ENCODE measurements around the gene NTM. TPM values are rescaled to one million over a fixed set of nuclear protein-coding genes. Genes with fewer than 3 reads are reported as not detected.

NTM gene
- polyA plus RNA-seq, 4 donors: 0.94 to 3.1 (median 1.4) TPM; not detected in 1

GRCh38 chr11:131534611-131535010 is 164.2 kb downstream of the NTM start:
- peaks cover 0 to 3% (median 0%) of the 10 kb centered on the region in 3 donors for H3K27me3 ChIP-seq (ENCODE audit: control insufficient read depth in 3 of 3, insufficient read depth in 3 of 3, low read length in 3 of 3)
- no peaks in the 10 kb centered on the region for H3K9me3 ChIP-seq (ENCODE audit: control insufficient read depth in 2 of 2, insufficient read depth in 1 of 2, low read depth in 1 of 2, low read length in 1 of 2)
- WGBS, 3 donors: 77 to 87% (median 81%) methylated on average over 5 of the region's 5 CpGs
- no peaks in the 10 kb centered on the region for H3K36me3 ChIP-seq (ENCODE audit: control insufficient read depth in 3 of 3, insufficient read depth in 2 of 3, low read depth in 1 of 3, low read length in 3 of 3)
- H3K4me1 ChIP-seq (ENCODE audit: control insufficient read depth in 3 of 3, insufficient read depth in 2 of 3, low read depth in 1 of 3, low read length in 2 of 3): no peaks in the 10 kb centered on the region
- no peak for FAIRE-seq
- H3K4me3 ChIP-seq (ENCODE audit: low read depth in 1 of 3, low read length in 3 of 3): no peak overlapping the region
- H3K27ac ChIP-seq (ENCODE audit: low read depth in 1 of 3, low read length in 2 of 3): no peak overlapping the region
- no peak for DNase-seq

- Histone ChIP-seq H3K4me1 (ENCODE audit: control insufficient read depth in 3 of 3, insufficient read depth in 2 of 3, low read depth in 1 of 3, low read length in 2 of 3) (no peaks in the 10 kb centered on the region), H3K27me3 (ENCODE audit: control insufficient read depth in 3 of 3, insufficient read depth in 3 of 3, low read length in 3 of 3) (no peaks in the 10 kb centered on the region), H3K4me3 (ENCODE audit: low read depth in 1 of 3, low read length in 3 of 3) (no peak overlapping the region), H3K36me3 (ENCODE audit: control insufficient read depth in 3 of 3, insufficient read depth in 2 of 3, low read depth in 1 of 3, low read length in 3 of 3) (no peaks in the 10 kb centered on the region), H3K27ac (ENCODE audit: low read depth in 1 of 3, low read length in 2 of 3) (no peak overlapping the region), H3K9me3 (ENCODE audit: control insufficient read depth in 2 of 2, insufficient read depth in 1 of 2, low read depth in 1 of 2, low read length in 1 of 2) (peaks cover 0 to 3% of the 10 kb centered on the region in 2 donors)
- DNase-seq (no peak), FAIRE-seq (no peak)
- 92 to 93% (median 93%) methylated on average over 2 of the region's 2 CpGs for WGBS, 3 donors
Measured at GRCh38 chr11:131536159-131536558, 165.7 kb downstream of the NTM start.

- H3K27me3 ChIP-seq (ENCODE audit: control insufficient read depth in 3 of 3, insufficient read depth in 3 of 3, low read length in 3 of 3): peaks cover 0 to 3% (median 0%) of the 10 kb centered on the region in 3 donors
- WGBS, 3 donors: 81 to 91% (median 85%) methylated on average over 7 of the region's 7 CpGs
- H3K9me3 ChIP-seq (ENCODE audit: control insufficient read depth in 2 of 2, insufficient read depth in 1 of 2, low read depth in 1 of 2, low read length in 1 of 2): peaks cover 0 to 6% of the 10 kb centered on the region in 2 donors
- no peak overlapping the region for H3K27ac ChIP-seq (ENCODE audit: low read depth in 1 of 3, low read length in 2 of 3)
- H3K4me1 ChIP-seq (ENCODE audit: control insufficient read depth in 3 of 3, insufficient read depth in 2 of 3, low read depth in 1 of 3, low read length in 2 of 3): no peaks in the 10 kb centered on the region
- H3K36me3 ChIP-seq (ENCODE audit: control insufficient read depth in 3 of 3, insufficient read depth in 2 of 3, low read depth in 1 of 3, low read length in 3 of 3): no peaks in the 10 kb centered on the region
- no peak for FAIRE-seq
- H3K4me3 ChIP-seq (ENCODE audit: low read depth in 1 of 3, low read length in 3 of 3): no peak overlapping the region
- DNase-seq: no peak
Measured at GRCh38 chr11:131537196-131537595, 166.8 kb downstream of the NTM start.

- peaks cover 0 to 6% of the 10 kb centered on the region in 2 donors for H3K9me3 ChIP-seq (ENCODE audit: control insufficient read depth in 2 of 2, insufficient read depth in 1 of 2, low read depth in 1 of 2, low read length in 1 of 2)
- no peak overlapping the region for H3K4me3 ChIP-seq (ENCODE audit: low read depth in 1 of 3, low read length in 3 of 3)
- H3K4me1 ChIP-seq (ENCODE audit: control insufficient read depth in 3 of 3, insufficient read depth in 2 of 3, low read depth in 1 of 3, low read length in 2 of 3): no peaks in the 10 kb centered on the region
- peaks cover 0 to 3% (median 0%) of the 10 kb centered on the region in 3 donors for H3K27me3 ChIP-seq (ENCODE audit: control insufficient read depth in 3 of 3, insufficient read depth in 3 of 3, low read length in 3 of 3)
- no peaks in the 10 kb centered on the region for H3K36me3 ChIP-seq (ENCODE audit: control insufficient read depth in 3 of 3, insufficient read depth in 2 of 3, low read depth in 1 of 3, low read length in 3 of 3)
- H3K27ac ChIP-seq (ENCODE audit: low read depth in 1 of 3, low read length in 2 of 3): no peak overlapping the region
- FAIRE-seq: no peak
- no peak for DNase-seq
- WGBS, 3 donors: 29 to 32% (median 32%) methylated on average over 6 of the region's 6 CpGs
Measured at GRCh38 chr11:131537748-131538147, 167.3 kb downstream of the NTM start.

- peaks cover 0 to 6% of the 10 kb centered on the region in 2 donors for H3K9me3 ChIP-seq (ENCODE audit: control insufficient read depth in 2 of 2, insufficient read depth in 1 of 2, low read depth in 1 of 2, low read length in 1 of 2)
- no peaks in the 10 kb centered on the region for H3K36me3 ChIP-seq (ENCODE audit: control insufficient read depth in 3 of 3, insufficient read depth in 2 of 3, low read depth in 1 of 3, low read length in 3 of 3)
- WGBS, 3 donors: 53 to 58% (median 57%) methylated on average over 6 of the region's 6 CpGs
- no peak for FAIRE-seq
- DNase-seq: no peak
- no peak overlapping the region for H3K4me3 ChIP-seq (ENCODE audit: low read depth in 1 of 3, low read length in 3 of 3)
- H3K27me3 ChIP-seq (ENCODE audit: control insufficient read depth in 3 of 3, insufficient read depth in 3 of 3, low read length in 3 of 3): peaks cover 0 to 3% (median 0%) of the 10 kb centered on the region in 3 donors
- no peaks in the 10 kb centered on the region for H3K4me1 ChIP-seq (ENCODE audit: control insufficient read depth in 3 of 3, insufficient read depth in 2 of 3, low read depth in 1 of 3, low read length in 2 of 3)
- no peak overlapping the region for H3K27ac ChIP-seq (ENCODE audit: low read depth in 1 of 3, low read length in 2 of 3)
Measured at GRCh38 chr11:131538322-131538721, 167.9 kb downstream of the NTM start.

GRCh38 chr11:131540676-131541075 is 170.3 kb downstream of the NTM start:
- FAIRE-seq: no peak
- Histone ChIP-seq H3K4me3 (ENCODE audit: low read depth in 1 of 3, low read length in 3 of 3) (no peak overlapping the region), H3K9me3 (ENCODE audit: control insufficient read depth in 2 of 2, insufficient read depth in 1 of 2, low read depth in 1 of 2, low read length in 1 of 2) (peaks cover 0 to 6% of the 10 kb centered on the region in 2 donors), H3K4me1 (ENCODE audit: control insufficient read depth in 3 of 3, insufficient read depth in 2 of 3, low read depth in 1 of 3, low read length in 2 of 3) (no peaks in the 10 kb centered on the region), H3K36me3 (ENCODE audit: control insufficient read depth in 3 of 3, insufficient read depth in 2 of 3, low read depth in 1 of 3, low read length in 3 of 3) (no peaks in the 10 kb centered on the region), H3K27ac (ENCODE audit: low read depth in 1 of 3, low read length in 2 of 3) (no peak overlapping the region), H3K27me3 (ENCODE audit: control insufficient read depth in 3 of 3, insufficient read depth in 3 of 3, low read length in 3 of 3) (peaks cover 0 to 3% (median 0%) of the 10 kb centered on the region in 3 donors)
- WGBS, 3 donors: 70 to 83% (median 81%) methylated on average over 3 of the region's 3 CpGs
- no peak for DNase-seq

GRCh38 chr11:131543389-131544025 is 173.1 kb downstream of the NTM start:
- Histone ChIP-seq H3K27me3 (ENCODE audit: control insufficient read depth in 3 of 3, insufficient read depth in 3 of 3, low read length in 3 of 3) (peaks cover 0 to 3% (median 0%) of the 10 kb centered on the region in 3 donors), H3K4me1 (ENCODE audit: control insufficient read depth in 3 of 3, insufficient read depth in 2 of 3, low read depth in 1 of 3, low read length in 2 of 3) (no peaks in the 10 kb centered on the region), H3K36me3 (ENCODE audit: control insufficient read depth in 3 of 3, insufficient read depth in 2 of 3, low read depth in 1 of 3, low read length in 3 of 3) (no peaks in the 10 kb centered on the region), H3K4me3 (ENCODE audit: low read depth in 1 of 3, low read length in 3 of 3) (no peak overlapping the region), H3K27ac (ENCODE audit: low read depth in 1 of 3, low read length in 2 of 3) (no peak overlapping the region), H3K9me3 (ENCODE audit: control insufficient read depth in 2 of 2, insufficient read depth in 1 of 2, low read depth in 1 of 2, low read length in 1 of 2) (peaks cover 0 to 6% of the 10 kb centered on the region in 2 donors)
- DNase-seq (no peak), FAIRE-seq (no peak)
- 66 to 72% (median 70%) methylated on average over 8 of the region's 8 CpGs for WGBS, 3 donors

- no peaks in the 10 kb centered on the region for H3K36me3 ChIP-seq (ENCODE audit: control insufficient read depth in 3 of 3, insufficient read depth in 2 of 3, low read depth in 1 of 3, low read length in 3 of 3)
- FAIRE-seq (no peak), DNase-seq (no peak)
- H3K4me1 ChIP-seq (ENCODE audit: control insufficient read depth in 3 of 3, insufficient read depth in 2 of 3, low read depth in 1 of 3, low read length in 2 of 3): no peaks in the 10 kb centered on the region
- peaks cover 0 to 6% of the 10 kb centered on the region in 2 donors for H3K9me3 ChIP-seq (ENCODE audit: control insufficient read depth in 2 of 2, insufficient read depth in 1 of 2, low read depth in 1 of 2, low read length in 1 of 2)
- WGBS, 3 donors: 46 to 50% (median 48%) methylated on average over 9 of the region's 9 CpGs
- H3K27me3 ChIP-seq (ENCODE audit: control insufficient read depth in 3 of 3, insufficient read depth in 3 of 3, low read length in 3 of 3): peaks cover 0 to 3% (median 0%) of the 10 kb centered on the region in 3 donors
- no peak overlapping the region for H3K4me3 ChIP-seq (ENCODE audit: low read depth in 1 of 3, low read length in 3 of 3)
- no peak overlapping the region for H3K27ac ChIP-seq (ENCODE audit: low read depth in 1 of 3, low read length in 2 of 3)
Measured at GRCh38 chr11:131544591-131544990, 174.2 kb downstream of the NTM start.

Measured in small intestine (tissue), 7 donors.